GM19372 (cell line): ENCODE data around the gene KDM4B.

Experiments used
- ATAC-seq: cut with Tn5 transposase; IDR thresholded peaks from one replicate; pipeline ENCODE4 v1.9.1; 2021; ENCODE audit warnings: mild to moderate bottlenecking, low read depth, moderate library complexity; ENCODE audit not compliant: unreplicated experiment

Gene KDM4B

GRCh38 chr19:5030822-5031221 is 61.9 kb downstream of the KDM4B start:
- no peak for ATAC-seq

- no peak for ATAC-seq
Observed at GRCh38 chr19:5031231-5032100, 62.6 kb downstream of the KDM4B start.

DNA sequence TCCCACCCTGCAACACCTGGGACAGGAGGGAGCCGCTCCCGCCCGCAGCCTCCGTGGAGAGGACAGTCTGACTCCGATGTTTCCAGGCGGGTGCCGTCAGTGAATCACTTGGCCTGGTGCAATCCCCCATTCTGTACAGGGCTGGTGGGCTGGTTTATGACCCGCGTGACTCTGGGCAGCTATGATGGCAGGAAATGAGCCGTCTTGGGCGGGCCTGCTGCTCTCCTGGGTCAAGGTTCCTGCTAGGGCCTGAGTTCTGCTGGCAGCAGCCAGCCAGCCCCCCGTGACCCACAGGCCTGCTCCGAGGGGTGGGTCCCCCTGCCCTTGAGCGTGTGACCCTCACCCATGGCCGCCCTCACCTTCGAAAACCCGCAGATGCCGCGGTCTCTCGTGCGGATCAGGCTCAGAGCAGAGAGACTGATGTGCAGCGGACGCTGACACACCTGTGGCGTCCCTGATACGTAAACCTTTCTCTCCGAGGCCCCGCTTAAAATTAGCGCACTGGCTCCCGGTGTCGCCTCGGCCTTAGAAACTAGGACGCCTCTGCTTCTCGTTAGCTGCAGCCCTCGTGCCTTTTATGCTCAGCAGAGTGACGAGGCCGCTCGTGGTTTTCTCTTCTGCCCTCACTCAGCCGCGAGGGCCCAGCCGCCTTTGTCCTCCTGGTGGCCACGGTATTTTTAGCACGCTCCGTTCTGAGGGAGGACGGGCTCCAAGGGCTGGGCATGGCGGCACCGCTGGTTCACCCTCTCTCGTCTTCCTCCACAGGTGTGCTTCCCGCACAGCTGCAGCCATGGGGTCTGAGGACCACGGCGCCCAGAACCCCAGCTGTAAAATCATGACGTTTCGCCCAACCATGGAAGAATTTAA is 63.4 kb downstream of the KDM4B start:
- no peak for ATAC-seq

- no peak for ATAC-seq
Observed at GRCh38 chr19:5035105-5035761, 66.3 kb downstream of the KDM4B start.

DNA sequence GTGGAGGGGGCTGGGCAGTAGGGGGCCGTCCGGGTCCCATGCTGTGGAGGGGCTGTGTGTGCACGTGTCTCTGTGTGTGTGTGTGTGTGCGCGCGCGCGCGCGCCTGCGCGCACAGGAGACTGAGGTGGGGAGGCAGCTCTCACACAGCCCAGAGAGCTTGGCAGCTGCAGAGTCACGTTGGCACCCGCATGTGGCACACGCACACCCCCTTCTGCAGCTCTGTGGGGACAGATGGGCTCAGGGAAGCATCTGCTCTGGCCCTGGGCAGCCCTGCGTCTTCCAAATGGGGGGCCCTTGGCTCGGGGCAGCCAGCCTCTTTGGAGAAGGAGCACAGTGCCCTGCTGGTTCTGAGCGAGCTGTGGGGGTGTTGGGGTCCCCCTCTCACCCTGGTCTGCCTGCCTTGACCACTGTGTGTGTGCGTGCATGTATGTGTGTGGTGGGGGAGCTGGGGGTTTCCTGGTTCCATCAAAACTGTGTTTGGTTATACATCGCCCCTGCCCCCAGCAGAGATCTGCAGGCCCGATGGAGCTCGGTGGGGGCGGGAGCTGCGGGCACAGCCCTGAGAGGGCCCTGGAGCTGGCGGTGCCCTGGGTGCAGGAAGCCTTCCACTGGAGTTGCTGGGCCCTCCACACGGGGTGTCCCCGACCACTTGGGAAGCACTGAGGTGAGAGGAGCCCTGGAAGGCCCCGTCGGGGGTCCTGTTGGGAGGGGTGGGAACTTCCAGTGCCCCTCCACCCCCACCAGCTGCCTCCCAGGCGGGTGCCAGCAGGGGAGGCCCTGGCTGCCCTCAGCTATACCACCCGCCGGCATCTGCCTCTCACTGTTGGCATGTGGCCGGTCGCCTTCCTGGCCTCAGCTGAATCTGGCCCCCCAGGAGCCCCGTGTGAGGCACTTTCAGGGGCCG is 67.1 kb downstream of the KDM4B start:
- ATAC-seq: no peak

DNA sequence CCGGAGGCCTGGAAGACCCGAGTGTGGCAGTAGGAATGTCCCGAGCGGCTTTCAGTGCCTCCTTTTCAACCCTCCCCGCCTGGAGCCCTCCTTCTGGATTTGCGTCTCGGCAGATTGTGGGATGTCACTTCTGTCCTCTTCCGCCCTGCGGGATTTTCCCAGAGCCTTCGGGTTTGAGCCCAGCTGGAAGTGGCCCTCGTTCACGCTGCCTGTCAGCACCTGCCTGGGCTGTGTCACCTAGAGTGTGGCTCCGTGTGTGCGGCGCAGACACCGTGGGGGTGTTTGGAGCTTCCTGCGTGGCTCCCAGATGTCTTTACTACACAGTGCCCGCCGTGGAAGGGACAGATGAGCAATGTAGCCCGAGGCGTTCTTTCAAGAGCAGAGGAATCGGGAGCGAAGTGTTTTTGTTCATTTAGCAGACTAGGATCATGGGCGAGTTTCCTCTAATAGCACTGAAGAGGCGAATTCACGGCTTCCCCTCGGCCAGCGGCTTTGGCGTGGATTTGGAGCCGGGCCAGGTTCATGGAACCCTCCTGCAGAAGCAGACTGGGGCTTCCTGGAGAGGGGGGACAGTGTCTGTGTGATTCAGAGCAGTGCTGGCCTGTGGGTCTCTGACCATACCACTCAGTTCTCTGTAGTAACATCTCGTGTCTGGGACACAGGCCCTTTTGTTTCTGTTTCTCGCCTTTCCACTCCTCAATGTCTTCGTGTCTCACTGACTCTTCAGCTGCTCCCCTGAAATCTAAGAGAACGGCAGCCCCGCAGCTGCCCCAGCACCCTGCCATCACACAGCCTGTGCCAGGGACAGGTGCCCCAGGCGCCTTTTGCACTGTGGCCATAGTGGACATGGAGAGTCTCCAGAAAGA is 68.0 kb downstream of the KDM4B start:
- ATAC-seq: no peak

GRCh38 chr19:5037936-5038335 is 69.0 kb downstream of the KDM4B start:
- ATAC-seq: no peak

DNA sequence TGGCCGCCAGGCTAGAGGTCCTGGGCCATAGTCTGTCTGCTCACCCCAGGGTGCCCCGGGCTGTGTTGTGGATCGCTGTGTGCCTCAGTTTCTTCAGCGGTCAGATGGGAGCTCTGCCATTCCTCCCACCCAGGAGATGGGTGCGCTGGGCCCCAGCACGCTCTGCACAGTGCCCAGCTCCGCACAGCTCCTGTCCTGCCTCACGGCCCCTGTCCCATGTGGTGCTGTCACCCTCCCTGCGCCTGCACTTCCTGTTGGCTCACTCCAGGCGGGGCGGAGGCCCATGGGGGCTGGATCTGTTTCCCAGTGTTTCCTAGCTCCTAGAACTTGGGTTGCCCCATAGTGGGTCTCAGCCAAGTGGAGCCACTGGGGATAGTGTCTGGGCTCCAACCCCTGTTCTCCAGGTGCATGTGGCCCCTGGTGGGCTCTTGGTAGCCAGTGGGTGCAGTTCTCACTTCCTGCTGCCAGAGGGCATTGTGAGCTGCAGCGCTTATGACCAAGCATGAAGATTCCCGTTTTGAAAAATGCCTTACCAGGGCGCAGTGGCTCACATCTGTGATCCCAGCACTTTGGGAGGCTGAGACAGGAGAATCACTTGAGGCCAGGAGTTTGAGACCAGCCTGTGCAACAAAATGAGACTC is 69.8 kb downstream of the KDM4B start:
- ATAC-seq: no peak

GRCh38 chr19:5039642-5040543 is 71.0 kb downstream of the KDM4B start:
- ATAC-seq: no peak

DNA sequence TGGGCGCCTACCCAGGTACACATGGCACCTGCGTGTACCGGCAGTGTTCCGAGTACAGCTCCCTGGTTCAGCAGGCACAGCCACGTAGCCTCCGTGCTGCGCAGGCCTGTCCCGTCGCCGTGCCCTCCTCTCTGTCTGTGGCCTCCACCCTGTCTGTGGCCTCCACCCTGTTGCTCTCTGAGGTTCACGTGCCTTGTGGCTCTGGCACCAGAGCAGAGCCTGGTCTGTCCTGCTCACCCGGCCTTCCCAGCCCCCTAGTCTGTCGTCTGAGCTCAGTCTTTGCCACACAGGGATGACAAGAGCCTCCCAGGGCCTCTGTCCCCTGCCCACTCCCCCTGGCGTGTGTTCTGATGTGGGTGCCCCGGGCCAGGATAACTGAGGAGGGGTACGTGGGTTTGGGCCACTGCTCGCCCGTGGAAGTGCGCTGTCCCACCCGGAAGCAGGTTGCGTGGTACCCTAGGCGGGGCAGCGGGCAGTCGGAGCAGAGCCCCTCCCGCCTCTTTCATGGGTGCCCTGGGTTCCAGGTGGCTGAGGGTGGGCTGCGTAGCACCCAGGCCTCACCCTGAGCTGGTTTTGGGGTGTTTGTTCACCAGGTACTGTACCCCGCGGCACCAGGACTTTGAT is 71.7 kb downstream of the KDM4B start:
- no peak for ATAC-seq

- no peak for ATAC-seq
Observed at GRCh38 chr19:5041168-5041912, 72.4 kb downstream of the KDM4B start.

GRCh38 chr19:5041913-5042187 is 72.9 kb downstream of the KDM4B start:
- ATAC-seq: no peak

- no peak for ATAC-seq
Observed at GRCh38 chr19:5042556-5042955, 73.6 kb downstream of the KDM4B start.

DNA sequence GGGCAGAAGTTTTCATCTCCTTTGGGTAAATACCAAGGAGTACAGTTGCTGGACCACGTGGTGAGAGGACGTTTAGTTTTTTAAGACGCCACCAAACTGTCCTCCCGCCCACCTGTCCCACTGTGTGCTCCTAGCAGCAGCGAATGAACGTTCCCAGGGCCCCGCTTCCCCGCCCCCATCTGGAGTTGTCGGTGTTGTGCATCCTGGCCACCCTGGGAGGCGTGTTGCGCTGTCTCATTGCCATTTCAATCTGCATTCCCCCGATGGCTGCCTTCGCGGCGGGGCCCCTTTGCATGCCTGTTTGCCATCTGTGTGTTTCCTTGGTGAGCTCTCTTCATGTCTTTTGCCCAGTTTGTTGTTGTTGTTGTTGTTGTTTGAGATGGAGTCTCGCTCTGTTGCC is 76.1 kb downstream of the KDM4B start:
- no peak for ATAC-seq

DNA sequence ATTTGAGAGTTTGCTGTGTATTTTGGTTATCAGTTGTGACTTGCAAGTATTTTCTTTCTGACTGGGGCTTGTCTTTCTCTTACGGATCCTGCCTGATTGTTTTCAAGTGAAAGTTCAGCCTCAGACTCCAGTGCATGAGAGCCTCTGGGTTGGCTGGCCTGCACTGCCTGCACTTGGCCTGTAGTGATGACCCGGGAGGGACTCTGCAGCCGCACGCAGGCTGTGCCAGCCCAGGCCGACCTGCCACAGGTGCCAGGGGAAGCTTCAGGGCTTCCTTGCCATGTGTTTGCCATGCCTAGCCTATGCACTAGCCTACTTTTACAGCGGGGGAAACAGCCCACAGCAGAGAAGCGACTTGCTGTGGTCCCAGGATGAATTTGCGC is 77.0 kb downstream of the KDM4B start:
- ATAC-seq: no peak

- ATAC-seq: no peak
Observed at GRCh38 chr19:5046339-5047039, 77.6 kb downstream of the KDM4B start.
